Keratinocyte (primary cell): ENCODE data around the gene GTPBP1. TPM values are rescaled to one million over a fixed set of nuclear protein-coding genes. Genes with fewer than 3 reads are reported as not detected.

ENCODE experiments used
- DNase-seq: peaks from one replicate; pipeline ENCODE4 v3.0.0-alpha.2; 2011; ENCODE audit warnings: low read depth, missing footprints, low spot score
- FAIRE-seq: peaks from 2 replicates; lab custom pipeline; 2011; peaks lifted over from hg19 to GRCh38; lab: Jason Lieb, UNC
- H2AFZ ChIP-seq: 2 replicates; pipeline ENCODE4 v1.6.0; 2012; ENCODE audit warnings: low read length, control low read depth, inconsistent platforms; ENCODE audit not compliant: control insufficient read depth
- H3K27ac ChIP-seq: 2 replicates; pipeline ENCODE4 v1.5.1; 2011; ENCODE audit warnings: low read length; ENCODE audit not compliant: control insufficient read depth, insufficient read depth
- H3K27me3 ChIP-seq: 3 replicates; pipeline ENCODE4 v1.6.0; 2011; ENCODE audit warnings: low read length; ENCODE audit not compliant: control insufficient read depth, insufficient read depth; ENCODE audit errors: extremely low read depth
- H3K36me3 ChIP-seq, 2 experiments: 2 replicates in 1 of 2; 3 replicates in 1 of 2; pipeline ENCODE4 v1.5.1; 2011; ENCODE audit warnings: low read length in 2 of 2, mild to moderate bottlenecking in 1 of 2; ENCODE audit not compliant: control insufficient read depth in 2 of 2, insufficient read depth in 2 of 2; ENCODE audit errors: extremely low read depth in 1 of 2
- H3K4me1 ChIP-seq: 3 replicates; pipeline ENCODE4 v1.5.1; 2011; ENCODE audit warnings: low read length; ENCODE audit not compliant: control insufficient read depth, insufficient read depth; ENCODE audit errors: extremely low read depth
- H3K4me2 ChIP-seq: 3 replicates; pipeline ENCODE4 v1.6.0; 2011; ENCODE audit warnings: low read depth, low read length; ENCODE audit not compliant: control insufficient read depth, insufficient read depth; ENCODE audit errors: extremely low read depth
- H3K4me3 ChIP-seq, 3 experiments: fragments of 200-600 bp in 1 of 3; sonication (generic) in 1 of 3; 2 replicates in 2 of 3; 3 replicates in 1 of 3; pipeline ENCODE4 v1.5.1; 2011 to 2016; ENCODE audit warnings: low read length in 3 of 3, mild to moderate bottlenecking in 3 of 3, control low read depth in 2 of 3, inconsistent platforms in 1 of 3, low read depth in 1 of 3, mixed read lengths in 1 of 3, mixed run types in 1 of 3, moderate library complexity in 1 of 3; ENCODE audit not compliant: control insufficient read depth in 2 of 3, insufficient read depth in 2 of 3; ENCODE audit errors: extremely low read depth in 1 of 3
- H3K79me2 ChIP-seq: 2 replicates; pipeline ENCODE4 v1.6.0; 2012; ENCODE audit warnings: low read length; ENCODE audit not compliant: control insufficient read depth, insufficient read depth
- H3K9ac ChIP-seq: 3 replicates; pipeline ENCODE4 v1.6.0; 2011; ENCODE audit warnings: low read length; ENCODE audit not compliant: control insufficient read depth, insufficient read depth; ENCODE audit errors: extremely low read depth
- H3K9me1 ChIP-seq: 3 replicates; pipeline ENCODE4 v1.6.0; 2011; ENCODE audit warnings: low read length; ENCODE audit not compliant: control insufficient read depth, insufficient read depth; ENCODE audit errors: extremely low read depth
- H3K9me3 ChIP-seq: 2 replicates; pipeline ENCODE4 v1.5.1; 2012; ENCODE audit warnings: low read depth, low read length; ENCODE audit not compliant: control insufficient read depth
- H4K20me1 ChIP-seq: 3 replicates; pipeline ENCODE4 v1.6.0; 2011; ENCODE audit warnings: low read length; ENCODE audit not compliant: control insufficient read depth, insufficient read depth; ENCODE audit errors: extremely low read depth
- CTCF ChIP-seq, 3 experiments: IDR thresholded peaks in 1 of 3; conservative IDR thresholded peaks in 1 of 3; optimal IDR thresholded peaks in 1 of 3; 2 replicates in 2 of 3; 3 replicates in 1 of 3; pipeline versions ENCODE3 to v1.5.1; 2011; ENCODE audit warnings: low read length in 3 of 3, mild to moderate bottlenecking in 3 of 3, moderate library complexity in 2 of 3, control low read depth in 1 of 3, inconsistent platforms in 1 of 3; ENCODE audit not compliant: insufficient read depth in 2 of 3; ENCODE audit errors: extremely low read depth in 1 of 3
- EZH2 ChIP-seq: IDR thresholded peaks from one replicate; pipeline ENCODE4 v1.6.1; 2012; ENCODE audit warnings: inconsistent platforms, mild to moderate bottlenecking, low read length, moderate library complexity
- dilution Hi-C: fragments of 300-500 bp; cut with MboI; formaldehyde crosslinking; loops from one replicate; pipeline ENCODE4 v1.7.0; 2020; ENCODE audit warnings: low sequenced_read_pairs; ENCODE audit not compliant: extremely low pct_ligation_motif_present
- polyA plus RNA-seq, 5 experiments: library from polyadenylated mRNA; depleted of rRNA in 3 of 5; stranded (reverse) in 3 of 5; stranded (forward) in 1 of 5; unstranded in 1 of 5; fragments of >200 nt; gene quantifications; 1 replicate in 1 of 5; 2 replicates in 3 of 5; 3 replicates in 1 of 5; pipeline versions ENCODE4 v1.2.1 to v1.2.3, GENCODE V29; 2011 to 2012; ENCODE audit warnings: missing spikeins in 2 of 5, low read depth in 1 of 5, low replicate concordance in 1 of 5

Gene GTPBP1
- polyA plus RNA-seq, 1 donor (not counting 4 experiments of a cell fraction or from before 2014, with no cell fraction given): 16.3 TPM

DNA sequence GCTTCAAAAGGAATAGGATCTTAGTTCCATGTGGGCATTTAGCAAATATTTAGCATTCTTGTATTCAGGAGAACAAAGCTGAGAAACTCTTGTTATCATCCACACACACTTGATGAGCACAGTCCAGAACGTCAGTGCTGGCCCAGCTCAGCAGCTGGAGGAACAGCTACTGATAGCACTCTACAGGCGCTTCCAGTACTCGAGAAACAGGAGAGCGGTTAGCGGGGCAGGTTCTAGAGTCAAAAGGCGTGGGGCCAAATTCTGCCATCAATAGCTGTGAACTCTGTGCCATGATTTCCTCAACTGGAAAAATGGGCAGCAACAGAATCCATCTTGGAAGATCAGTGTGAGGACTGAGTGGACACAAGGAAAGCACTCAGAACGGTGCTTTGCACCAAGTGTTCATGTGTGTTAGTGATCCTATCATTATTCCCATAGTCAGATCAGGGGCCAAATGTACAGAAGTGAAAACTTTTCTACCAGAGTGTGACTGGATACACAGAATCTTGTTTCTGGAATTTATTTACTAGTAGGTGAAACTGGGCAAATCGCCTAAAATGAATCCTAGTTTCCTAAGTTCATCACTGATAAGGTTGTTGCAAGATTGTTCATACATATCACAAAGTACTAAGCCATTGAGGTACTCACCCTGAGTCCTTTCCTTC is 8.2 kb upstream of the GTPBP1 start:
- Histone ChIP-seq H2AFZ (no peak overlapping the region), H3K79me2 (peaks cover 67% of the 10 kb centered on the region), H3K4me2 (peak overlapping the region; percentile 89), H3K4me1 (peaks cover 45% of the 10 kb centered on the region), H3K4me3 (peak overlapping the region in 2 of 3 experiments; percentile 13 to 81), H3K27me3 (no peaks in the 10 kb centered on the region), H3K36me3 (peaks cover 5 to 13% of the 10 kb centered on the region in 2 experiments), H3K9ac (peak overlapping the region; percentile 54), H3K9me1 (no peaks in the 10 kb centered on the region), H3K9me3 (no peaks in the 10 kb centered on the region), H4K20me1 (no peaks in the 10 kb centered on the region), H3K27ac (peak overlapping the region; percentile 83)
- dilution Hi-C loops: no loop called here
- TF ChIP-seq EZH2 (no peak), CTCF (optimal IDR thresholded peaks at IDR 0.05 in 1 of 3, IDR thresholded peaks at IDR 0.05 in 1 of 3, conservative IDR thresholded peaks at IDR 0.05 in 1 of 3; ENCODE audit: extremely low read depth in 1 of 3, insufficient read depth in 2 of 3, low read length in 3 of 3) (no peak)
- DNase-seq (no peak), FAIRE-seq (no peak)

DNA sequence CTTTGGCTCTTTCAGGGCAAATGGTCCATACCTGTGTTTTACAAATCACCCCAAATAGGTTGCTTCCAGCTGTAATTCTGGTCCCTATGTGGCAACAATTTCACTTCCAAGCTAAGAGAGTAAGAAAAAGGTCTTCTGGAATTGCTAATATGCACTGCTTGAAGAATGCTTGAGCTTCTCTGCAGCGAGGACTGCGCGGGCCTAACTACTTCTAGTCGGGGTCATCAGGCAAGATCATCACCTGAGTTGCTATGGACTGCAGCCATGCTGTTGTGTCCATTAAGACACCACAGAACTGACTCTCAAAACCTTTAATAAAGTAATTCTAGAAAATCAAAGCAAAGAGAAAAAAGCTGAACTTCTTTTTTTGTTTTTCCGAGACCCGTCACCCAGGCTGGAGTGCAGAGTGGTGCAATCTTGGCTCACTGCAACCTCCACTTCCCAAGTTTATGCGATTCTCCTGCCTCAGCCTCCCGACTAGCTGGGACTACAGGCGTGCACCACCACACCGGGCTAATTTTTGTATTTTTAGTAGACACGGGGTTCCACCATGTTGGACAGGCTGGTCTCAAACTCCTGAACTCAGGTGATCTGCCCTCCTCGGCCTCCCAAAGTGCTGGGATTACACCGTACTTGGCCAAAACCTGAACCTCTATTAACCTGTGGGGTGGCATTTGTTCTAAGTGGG is 7.2 kb upstream of the GTPBP1 start:
- TF ChIP-seq EZH2 (no peak), CTCF (optimal IDR thresholded peaks at IDR 0.05 in 1 of 3, IDR thresholded peaks at IDR 0.05 in 1 of 3, conservative IDR thresholded peaks at IDR 0.05 in 1 of 3; ENCODE audit: extremely low read depth in 1 of 3, insufficient read depth in 2 of 3, low read length in 3 of 3) (no peak)
- no peaks in the 10 kb centered on the region for H4K20me1 ChIP-seq
- peak overlapping the region; percentile 89 for H3K4me2 ChIP-seq
- H3K36me3 ChIP-seq: peaks cover 3 to 13% of the 10 kb centered on the region in 2 experiments
- peak overlapping the region; percentile 68 to 81 (median 74) for H3K4me3 ChIP-seq
- H3K4me1 ChIP-seq: peaks cover 45% of the 10 kb centered on the region
- peak overlapping the region; percentile 83 for H3K27ac ChIP-seq
- DNase-seq (no peak), FAIRE-seq (no peak)
- no peaks in the 10 kb centered on the region for H3K9me1 ChIP-seq
- H3K79me2 ChIP-seq: peaks cover 58% of the 10 kb centered on the region
- H2AFZ ChIP-seq: no peak overlapping the region
- dilution Hi-C loops: no loop called here
- no peak overlapping the region for H3K9ac ChIP-seq
- no peaks in the 10 kb centered on the region for H3K27me3 ChIP-seq
- H3K9me3 ChIP-seq: no peaks in the 10 kb centered on the region
